ENCODE measurements around the gene MOV10.

The MOV10 gene

DNA sequence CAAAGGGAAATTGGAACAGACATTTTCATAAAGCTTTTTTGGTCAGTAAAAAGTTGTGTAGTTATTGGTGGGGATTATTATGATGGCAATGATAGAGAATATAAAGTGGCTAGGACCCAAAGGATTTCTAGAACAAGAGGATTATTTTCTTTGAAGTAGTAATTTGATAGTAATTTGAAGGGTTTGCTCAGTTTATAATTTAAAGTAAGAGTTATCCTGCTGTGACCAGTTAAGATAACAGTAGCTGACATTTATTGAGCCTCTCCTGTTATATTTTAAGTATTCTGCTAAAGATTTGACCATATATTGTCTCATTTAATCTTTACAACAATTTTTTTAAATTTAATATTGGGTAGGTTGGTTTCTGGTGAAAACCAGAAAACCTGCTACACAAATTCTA lies 40.1 kb upstream of the MOV10 start:
- Histone ChIP-seq H3K36me3 (replicated peaks; ENCODE audit: insufficient read depth, low read length) (no peaks in the 10 kb centered on the region), H3K27ac (ENCODE audit: low read length) (no peak overlapping the region), H3K4me1 (ENCODE audit: low read length) (no peaks in the 10 kb centered on the region), H3K79me2 (ENCODE audit: low read length) (peaks cover 96% of the 10 kb centered on the region), H3K9me2 (replicated peaks; ENCODE audit: insufficient read depth, low read length) (no peaks in the 10 kb centered on the region), H3K9ac (ENCODE audit: low read length) (no peak overlapping the region), H3K4me2 (ENCODE audit: low read depth, low read length) (no peak overlapping the region), H4K20me1 (ENCODE audit: insufficient read depth, low read length) (peaks cover 54% of the 10 kb centered on the region), H3F3A (ENCODE audit: insufficient read depth, low read length) (no peaks in the 10 kb centered on the region), H2AFZ (ENCODE audit: low read length) (no peak overlapping the region), H3K27me3 (replicated peaks; ENCODE audit: insufficient read depth, low read length) (no peaks in the 10 kb centered on the region), H3K4me3 (ENCODE audit: low read length) (no peak overlapping the region), H3K9me3 (replicated peaks; ENCODE audit: insufficient read depth, low read length) (no peaks in the 10 kb centered on the region)
- no peak for DNase-seq
- TF ChIP-seq, protein P1, sequence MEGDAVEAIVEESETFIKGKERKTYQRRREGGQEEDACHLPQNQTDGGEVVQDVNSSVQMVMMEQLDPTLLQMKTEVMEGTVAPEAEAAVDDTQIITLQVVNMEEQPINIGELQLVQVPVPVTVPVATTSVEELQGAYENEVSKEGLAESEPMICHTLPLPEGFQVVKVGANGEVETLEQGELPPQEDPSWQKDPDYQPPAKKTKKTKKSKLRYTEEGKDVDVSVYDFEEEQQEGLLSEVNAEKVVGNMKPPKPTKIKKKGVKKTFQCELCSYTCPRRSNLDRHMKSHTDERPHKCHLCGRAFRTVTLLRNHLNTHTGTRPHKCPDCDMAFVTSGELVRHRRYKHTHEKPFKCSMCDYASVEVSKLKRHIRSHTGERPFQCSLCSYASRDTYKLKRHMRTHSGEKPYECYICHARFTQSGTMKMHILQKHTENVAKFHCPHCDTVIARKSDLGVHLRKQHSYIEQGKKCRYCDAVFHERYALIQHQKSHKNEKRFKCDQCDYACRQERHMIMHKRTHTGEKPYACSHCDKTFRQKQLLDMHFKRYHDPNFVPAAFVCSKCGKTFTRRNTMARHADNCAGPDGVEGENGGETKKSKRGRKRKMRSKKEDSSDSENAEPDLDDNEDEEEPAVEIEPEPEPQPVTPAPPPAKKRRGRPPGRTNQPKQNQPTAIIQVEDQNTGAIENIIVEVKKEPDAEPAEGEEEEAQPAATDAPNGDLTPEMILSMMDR (IDR thresholded peaks at IDR 0.05; ENCODE audit: low read length) = no peak
- TF ChIP-seq EZH2phosphoT487 (IDR thresholded peaks at IDR 0.05; ENCODE audit: low read length) = no peak
- TF ChIP-seq EZH2 (optimal IDR thresholded peaks at IDR 0.05; ENCODE audit: low read depth, low read length) = no peak

DNA sequence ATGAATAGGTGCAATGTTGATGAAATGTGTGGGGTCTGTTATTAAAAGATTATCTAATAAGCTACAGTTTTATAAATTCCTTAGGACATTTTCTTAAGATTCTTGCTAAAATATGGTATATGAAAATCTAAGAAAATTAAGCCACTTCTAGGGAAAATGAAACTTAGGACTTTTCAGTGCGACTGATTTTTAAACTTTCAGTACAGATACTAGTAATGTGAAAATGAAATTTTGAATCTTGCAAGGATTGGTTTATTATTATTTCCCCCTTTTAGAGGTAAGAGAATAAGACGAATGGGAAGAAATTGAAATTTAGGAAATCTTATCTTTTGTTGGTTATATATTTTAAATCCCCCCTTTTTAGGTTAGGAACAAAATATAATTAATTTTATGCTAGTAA lies 38.4 kb upstream of the MOV10 start:
- no peak overlapping the region for H3K4me3 ChIP-seq (ENCODE audit: low read length)
- no peak overlapping the region for H3K9ac ChIP-seq (ENCODE audit: low read length)
- no peaks in the 10 kb centered on the region for H3F3A ChIP-seq (ENCODE audit: insufficient read depth, low read length)
- no peak for DNase-seq
- no peaks in the 10 kb centered on the region for H3K36me3 ChIP-seq (replicated peaks; ENCODE audit: insufficient read depth, low read length)
- TF ChIP-seq EZH2phosphoT487 (IDR thresholded peaks at IDR 0.05; ENCODE audit: low read length) (no peak), EZH2 (optimal IDR thresholded peaks at IDR 0.05; ENCODE audit: low read depth, low read length) (no peak)
- TF ChIP-seq, protein P1 (IDR thresholded peaks at IDR 0.05; ENCODE audit: low read length) = no peak
- H3K27ac ChIP-seq (ENCODE audit: low read length) = no peak overlapping the region
- H2AFZ ChIP-seq (ENCODE audit: low read length) = no peak overlapping the region
- H3K9me2 ChIP-seq (replicated peaks; ENCODE audit: insufficient read depth, low read length) = no peaks in the 10 kb centered on the region
- H4K20me1 ChIP-seq (ENCODE audit: insufficient read depth, low read length) = peaks cover 44% of the 10 kb centered on the region
- H3K4me1 ChIP-seq (ENCODE audit: low read length) = no peaks in the 10 kb centered on the region
- H3K4me2 ChIP-seq (ENCODE audit: low read depth, low read length) = no peak overlapping the region
- H3K27me3 ChIP-seq (replicated peaks; ENCODE audit: insufficient read depth, low read length) = no peaks in the 10 kb centered on the region
- H3K79me2 ChIP-seq (ENCODE audit: low read length) = peaks cover 82% of the 10 kb centered on the region
- H3K9me3 ChIP-seq (replicated peaks; ENCODE audit: insufficient read depth, low read length) = no peaks in the 10 kb centered on the region

DNA sequence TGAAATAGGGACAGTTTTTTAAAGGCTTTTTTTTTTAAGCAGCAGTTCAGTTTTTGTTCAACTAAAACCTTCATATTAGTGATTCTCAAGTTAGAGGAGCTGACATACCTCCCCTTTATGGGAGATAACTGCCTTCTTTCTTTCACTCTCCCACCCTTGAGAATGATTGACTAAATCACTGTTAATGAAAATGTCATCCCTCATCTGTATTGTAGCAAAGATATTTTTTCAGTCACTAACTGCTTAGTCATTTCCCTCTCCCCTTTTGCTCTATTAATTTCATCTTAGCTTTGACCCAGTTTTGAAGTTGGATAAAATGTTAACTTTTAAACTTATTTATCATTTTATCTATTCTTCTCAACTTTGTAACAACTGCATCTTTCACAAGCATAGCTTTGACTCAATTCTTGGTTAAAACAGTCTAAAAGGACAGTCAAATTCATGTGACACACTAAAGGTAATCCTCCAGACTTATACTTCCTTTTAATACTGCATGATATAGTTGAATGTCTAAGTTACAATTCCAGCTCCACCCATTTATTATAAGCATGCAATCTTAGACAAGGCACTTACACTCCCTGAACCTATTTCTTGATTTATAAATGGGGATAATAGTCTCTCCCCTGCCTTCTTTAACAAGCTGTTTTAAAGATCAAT lies 37.7 kb upstream of the MOV10 start:
- Histone ChIP-seq H3K4me3 (ENCODE audit: low read length) (no peak overlapping the region), H3K36me3 (replicated peaks; ENCODE audit: insufficient read depth, low read length) (no peaks in the 10 kb centered on the region), H3K9me3 (replicated peaks; ENCODE audit: insufficient read depth, low read length) (no peaks in the 10 kb centered on the region), H3K9me2 (replicated peaks; ENCODE audit: insufficient read depth, low read length) (no peaks in the 10 kb centered on the region), H3K27me3 (replicated peaks; ENCODE audit: insufficient read depth, low read length) (no peaks in the 10 kb centered on the region), H3K79me2 (ENCODE audit: low read length) (peaks cover 81% of the 10 kb centered on the region), H4K20me1 (ENCODE audit: insufficient read depth, low read length) (peaks cover 38% of the 10 kb centered on the region), H3K4me2 (ENCODE audit: low read depth, low read length) (no peak overlapping the region), H3K9ac (ENCODE audit: low read length) (no peak overlapping the region), H3K27ac (ENCODE audit: low read length) (no peak overlapping the region), H3F3A (ENCODE audit: insufficient read depth, low read length) (no peaks in the 10 kb centered on the region), H3K4me1 (ENCODE audit: low read length) (no peaks in the 10 kb centered on the region), H2AFZ (ENCODE audit: low read length) (no peak overlapping the region)
- TF ChIP-seq EZH2 (optimal IDR thresholded peaks at IDR 0.05; ENCODE audit: low read depth, low read length) (no peak), EZH2phosphoT487 (IDR thresholded peaks at IDR 0.05; ENCODE audit: low read length) (no peak)
- TF ChIP-seq, protein P1 (IDR thresholded peaks at IDR 0.05; ENCODE audit: low read length) = no peak
- DNase-seq = no peak
